ENCODE results near the gene TMEM179B. TPM values are rescaled to one million over a fixed set of nuclear protein-coding genes. Genes with fewer than 3 reads are reported as not detected.

Gene TMEM179B
- total and polyA plus RNA-seq, 2 of the 13 experiments (the other 11 are each of a cell fraction or from before 2014, with no cell fraction given) = 24.8 to 25.7 TPM

DNA sequence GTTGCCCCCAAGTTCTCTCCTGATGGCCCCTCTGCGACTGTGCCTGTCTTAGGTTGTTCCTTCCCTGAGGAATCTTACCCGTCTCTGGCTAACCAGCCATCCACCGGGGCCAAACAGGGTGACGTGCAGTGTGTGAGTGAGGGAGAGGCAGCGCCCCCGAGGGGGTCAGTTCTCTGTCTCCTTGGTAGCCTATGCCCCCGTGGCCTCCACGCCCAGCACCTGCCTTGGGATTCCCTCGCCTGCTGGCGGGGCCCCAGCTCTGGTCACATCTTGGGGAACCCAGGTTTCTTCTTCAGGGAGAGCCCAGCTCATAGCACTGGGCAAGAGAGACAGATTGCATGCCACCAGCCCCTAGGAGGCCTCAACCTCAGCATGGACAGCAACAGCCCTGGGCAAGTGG lies 12.3 kb downstream of the TMEM179B start (continued):
- TF ChIP-seq THAP9 (CRISPR knock-in tag; IDR thresholded peaks at IDR 0.05; ENCODE audit: borderline replicate concordance) (no peak), ZNF557 (CRISPR knock-in tag; IDR thresholded peaks at IDR 0.05) (no peak), BRD4 (CRISPR knock-in tag; IDR thresholded peaks at IDR 0.05) (no peak), RARA (CRISPR knock-in tag; IDR thresholded peaks at IDR 0.05) (no peak), NCOA1 (CRISPR knock-in tag; IDR thresholded peaks at IDR 0.05) (no peak), SATB2 (CRISPR knock-in tag; IDR thresholded peaks at IDR 0.05) (no peak), NFKB2 (CRISPR knock-in tag; IDR thresholded peaks at IDR 0.05; ENCODE audit: borderline replicate concordance) (no peak)

- Histone ChIP-seq H3K4me1 (ENCODE audit: insufficient read depth, low read length) (peaks cover 17% of the 10 kb centered on the region), H3K9ac (ENCODE audit: insufficient read depth, low read depth, low read length) (no peak overlapping the region), H3K9me3 (ENCODE audit: low read length) (no peaks in the 10 kb centered on the region), H3K36me3 (replicated peaks in 1 of 2; ENCODE audit: control insufficient read depth in 1 of 2, insufficient read depth in 2 of 2, low read length in 2 of 2) (peaks cover 24 to 57% of the 10 kb centered on the region in 2 experiments), H3K27ac (ENCODE audit: extremely low read length, insufficient read depth, low read length) (no peak overlapping the region), H2AFZ (ENCODE audit: low read length) (no peak overlapping the region), H4K20me1 (ENCODE audit: insufficient read depth, low read length) (no peaks in the 10 kb centered on the region; the same call in 1 of the 2 replicates), H3K27me3 (ENCODE audit: control insufficient read depth in 1 of 2, insufficient read depth in 2 of 2, low read length in 2 of 2) (no peaks in the 10 kb centered on the region; a peak in 1 of 5 replicates), H3K79me2 (ENCODE audit: insufficient read depth, low read length) (peaks cover 18% of the 10 kb centered on the region), H3K4me2 (ENCODE audit: low read depth, low read length) (no peak overlapping the region), H3K4me3 (replicated peaks in 1 of 3; ENCODE audit: insufficient read depth in 1 of 3, low read depth in 2 of 3, low read length in 3 of 3) (no peak overlapping the region)
- CTCF ChIA-PET (ENCODE audit: low intra/inter-chr PET ratio, low total read pairs) = no interaction called here
- BruUV-seq (replicated peaks) = no TSS peak
- WGBS (ENCODE audit: low lambda C conversion rate) = 97% methylated on average over 4 of the region's 4 CpGs
- intact Hi-C loops (cut with micrococcal nuclease; ENCODE audit: unreplicated experiment) = no loop called here
- FAIRE-seq (no peak), DNase-seq (ENCODE audit: low spot score) (no peak), ATAC-seq (no peak)
- POLR2A ChIA-PET = interaction anchor here (0.9 to 1.6 kb wide), 2 partner anchors 31 to 40 kb away, joined by 4 read pairs; no protein-coding TSS in a partner anchor
- in situ Hi-C loops (cut with HindIII; ENCODE audit: extremely low pct_ligation_motif_present, low pct_unique_long_range_greater_than_20kb) = no loop called here
- no peak for TF ChIP-seq DNMT1 (CRISPR knock-in tag; IDR thresholded peaks at IDR 0.05)
- TF ChIP-seq ZBTB33 (CRISPR knock-in tag; IDR thresholded peaks at IDR 0.05) = no peak
- no peak for TF ChIP-seq U2AF2 (IDR thresholded peaks at IDR 0.05; ENCODE audit: low read depth, low read length)
- no peak for TF ChIP-seq MZF1 (CRISPR knock-in tag; IDR thresholded peaks at IDR 0.05; ENCODE audit: borderline replicate concordance)
- TF ChIP-seq, protein P1, sequence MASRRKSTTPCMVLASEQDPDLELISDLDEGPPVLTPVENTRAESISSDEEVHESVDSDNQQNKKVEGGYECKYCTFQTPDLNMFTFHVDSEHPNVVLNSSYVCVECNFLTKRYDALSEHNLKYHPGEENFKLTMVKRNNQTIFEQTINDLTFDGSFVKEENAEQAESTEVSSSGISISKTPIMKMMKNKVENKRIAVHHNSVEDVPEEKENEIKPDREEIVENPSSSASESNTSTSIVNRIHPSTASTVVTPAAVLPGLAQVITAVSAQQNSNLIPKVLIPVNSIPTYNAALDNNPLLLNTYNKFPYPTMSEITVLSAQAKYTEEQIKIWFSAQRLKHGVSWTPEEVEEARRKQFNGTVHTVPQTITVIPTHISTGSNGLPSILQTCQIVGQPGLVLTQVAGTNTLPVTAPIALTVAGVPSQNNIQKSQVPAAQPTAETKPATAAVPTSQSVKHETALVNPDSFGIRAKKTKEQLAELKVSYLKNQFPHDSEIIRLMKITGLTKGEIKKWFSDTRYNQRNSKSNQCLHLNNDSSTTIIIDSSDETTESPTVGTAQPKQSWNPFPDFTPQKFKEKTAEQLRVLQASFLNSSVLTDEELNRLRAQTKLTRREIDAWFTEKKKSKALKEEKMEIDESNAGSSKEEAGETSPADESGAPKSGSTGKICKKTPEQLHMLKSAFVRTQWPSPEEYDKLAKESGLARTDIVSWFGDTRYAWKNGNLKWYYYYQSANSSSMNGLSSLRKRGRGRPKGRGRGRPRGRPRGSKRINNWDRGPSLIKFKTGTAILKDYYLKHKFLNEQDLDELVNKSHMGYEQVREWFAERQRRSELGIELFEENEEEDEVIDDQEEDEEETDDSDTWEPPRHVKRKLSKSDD (CRISPR knock-in tag; IDR thresholded peaks at IDR 0.05; ENCODE audit: low read depth) = no peak
- no peak for TF ChIP-seq KLF15 (CRISPR knock-in tag; IDR thresholded peaks at IDR 0.05; ENCODE audit: borderline replicate concordance)
- TF ChIP-seq SKIL (CRISPR knock-in tag; IDR thresholded peaks at IDR 0.05; ENCODE audit: borderline replicate concordance) = no peak
Measured at GRCh38 chr11:62801071-62801470, 13.9 kb downstream of the TMEM179B start.
